Activated T-helper 17 cell treated with anti-CD3 and anti-CD28 coated beads, Interleukin-2, amount 50 U/mL, for 72 hours (primary cell): Measurements from ENCODE around the gene ATAT1. TPM values are rescaled to one million over a fixed set of nuclear protein-coding genes. Genes with fewer than 3 reads are reported as not detected.
A peak's percentile ranks its signal among the peaks of the same experiment; 100 is the strongest.
"Not testable (repeated sequence)": the region's sequence is repeated elsewhere in the genome, so short reads cannot be mapped to it uniquely, and the experiment has no call there.

Experiments used
- ATAC-seq: fragments of 150-1000 bp; cut with Tn5 transposase; replicated peaks from 2 replicates; pipeline ENCODE4 v1.10.0; 2021; ENCODE audit warnings: mild to moderate bottlenecking, moderate library complexity
- H3K27ac Mint-ChIP-seq: one replicate; pipeline ENCODE4 v1.8.0; 2022; ENCODE audit warnings: mixed read lengths
- H3K27me3 Mint-ChIP-seq: one replicate; pipeline ENCODE4 v1.8.0; 2022; ENCODE audit warnings: mixed read lengths
- H3K36me3 Mint-ChIP-seq: one replicate; pipeline ENCODE4 v1.8.0; 2022; ENCODE audit warnings: low read depth, mild to moderate bottlenecking, mixed read lengths
- H3K4me1 Mint-ChIP-seq: one replicate; pipeline ENCODE4 v1.8.0; 2022; ENCODE audit warnings: mixed read lengths
- H3K4me3 Mint-ChIP-seq: one replicate; pipeline ENCODE4 v1.8.0; 2022; ENCODE audit warnings: mild to moderate bottlenecking, mixed read lengths
- H3K9me3 Mint-ChIP-seq: one replicate; pipeline ENCODE4 v1.8.0; 2022; ENCODE audit warnings: mixed read lengths
- total RNA-seq, 2 donors: library from RNA; stranded (reverse); gene quantifications; one replicate each; pipeline ENCODE4 v1.2.3, GENCODE V29; 2022

The ATAT1 gene
- total RNA-seq, 2 donors from 2014 or later = 12.3 to 20.9 TPM

DNA sequence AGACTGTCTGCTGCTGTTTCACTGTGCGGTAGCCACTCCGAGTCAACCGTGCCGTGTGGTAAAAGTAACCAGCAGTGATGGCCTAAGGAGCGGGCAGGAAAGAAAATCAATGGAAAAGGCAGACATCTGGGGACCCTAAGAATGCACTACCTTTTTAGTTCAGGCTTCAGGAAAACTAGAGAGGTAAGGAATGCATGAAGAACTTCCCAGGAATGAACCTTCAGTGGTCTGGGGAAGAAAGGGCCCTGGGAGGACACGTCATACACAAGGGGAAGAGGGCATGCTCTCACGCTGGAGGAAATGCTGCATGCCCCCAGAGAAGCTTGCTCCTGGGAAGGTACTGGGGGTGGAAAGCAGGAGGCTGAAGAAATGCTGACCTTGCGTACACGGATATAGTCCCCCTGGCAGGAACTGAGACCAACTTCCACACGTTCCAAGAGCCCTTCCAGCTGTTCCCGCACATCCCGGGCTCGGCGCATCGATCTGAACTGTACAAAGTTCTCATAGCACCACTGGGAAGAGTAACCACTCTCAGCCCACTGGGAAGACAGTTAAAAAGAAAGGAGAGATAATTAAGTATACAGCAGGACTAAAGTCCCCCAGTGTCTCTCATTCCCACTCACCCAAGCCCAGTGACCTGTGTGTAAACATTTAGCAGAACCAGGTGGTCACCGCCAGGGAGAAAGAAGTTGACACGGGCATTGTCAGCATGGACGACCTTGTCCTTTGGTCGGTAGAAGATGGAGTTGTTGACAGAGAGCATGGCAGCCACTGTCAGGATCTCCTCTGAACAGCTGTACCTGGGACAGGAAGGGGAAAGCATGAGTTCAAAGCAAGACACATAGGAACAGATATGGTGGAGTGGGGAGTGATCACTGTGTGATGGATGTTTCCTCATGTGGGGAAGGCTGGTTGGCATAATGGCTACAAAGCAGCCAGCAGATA, 28.4 kb downstream of the ATAT1 start:
- H3K9me3 Mint-ChIP-seq = no peaks in the 10 kb centered on the region
- H3K27ac Mint-ChIP-seq = peak overlapping the region; percentile 34
- H3K27me3 Mint-ChIP-seq = no peaks in the 10 kb centered on the region
- peaks cover 8% of the 10 kb centered on the region for H3K4me1 Mint-ChIP-seq
- no peak overlapping the region for H3K4me3 Mint-ChIP-seq
- no peak for ATAC-seq
- peaks cover 99% of the 10 kb centered on the region for H3K36me3 Mint-ChIP-seq

DNA sequence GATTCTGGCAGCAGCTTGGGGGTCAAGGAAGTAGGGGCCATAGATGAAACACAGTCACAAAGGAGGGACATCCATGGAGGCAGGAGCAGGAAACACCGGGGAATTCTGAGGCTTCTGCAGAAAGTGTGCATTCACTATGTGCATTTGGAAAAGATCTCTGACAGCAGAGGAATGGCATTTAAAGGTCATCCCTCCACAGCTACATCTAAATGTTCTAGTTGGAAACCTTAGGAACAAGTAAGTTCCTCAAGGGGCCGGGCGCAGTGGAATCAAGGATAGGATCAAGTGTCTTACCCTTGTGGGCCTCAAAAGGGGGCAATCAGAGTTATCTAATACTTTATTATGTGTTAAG, 29.0 kb downstream of the ATAT1 start:
- Mint-ChIP-seq H3K4me1 (peaks cover 10% of the 10 kb centered on the region), H3K36me3 (peaks cover 99% of the 10 kb centered on the region), H3K27me3 (no peaks in the 10 kb centered on the region), H3K9me3 (no peaks in the 10 kb centered on the region), H3K4me3 (no peak overlapping the region), H3K27ac (peak overlapping the region; percentile 34)
- ATAC-seq = no peak

GRCh38 chr6:30656513-30656912, 29.8 kb downstream of the ATAT1 start:
- H3K27me3 Mint-ChIP-seq = no peaks in the 10 kb centered on the region
- H3K36me3 Mint-ChIP-seq = peaks cover 97% of the 10 kb centered on the region
- H3K27ac Mint-ChIP-seq = peak overlapping the region; percentile 34
- peaks cover 11% of the 10 kb centered on the region for H3K4me1 Mint-ChIP-seq
- H3K9me3 Mint-ChIP-seq = no peaks in the 10 kb centered on the region
- no peak overlapping the region for H3K4me3 Mint-ChIP-seq
- no peak for ATAC-seq

GRCh38 chr6:30657454-30657853, 30.8 kb downstream of the ATAT1 start:
- Mint-ChIP-seq H3K36me3 (peaks cover 97% of the 10 kb centered on the region), H3K9me3 (no peaks in the 10 kb centered on the region), H3K4me3 (no peak overlapping the region), H3K27ac (peak overlapping the region; percentile 34), H3K4me1 (peaks cover 17% of the 10 kb centered on the region), H3K27me3 (no peaks in the 10 kb centered on the region)
- ATAC-seq = no peak

DNA sequence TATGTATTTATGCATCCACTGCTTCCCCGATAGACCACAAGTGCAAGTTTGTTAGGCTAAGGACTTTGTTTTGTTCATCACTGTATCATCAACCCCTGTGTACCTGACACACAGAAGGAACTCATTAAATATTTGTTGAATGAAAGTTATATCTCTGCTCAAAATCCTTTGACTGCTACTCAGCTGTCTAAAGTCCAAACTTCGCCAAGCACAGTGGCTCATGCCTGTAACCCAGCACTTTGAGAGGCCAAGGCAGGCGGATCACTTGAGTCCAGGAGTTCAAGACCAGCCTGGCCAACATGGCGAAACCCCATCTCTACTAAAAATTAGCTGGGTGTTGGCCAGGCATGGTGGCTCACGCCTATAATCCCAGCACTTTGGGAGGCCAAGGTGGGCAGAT, 31.2 kb downstream of the ATAT1 start:
- H3K4me3 Mint-ChIP-seq, ATAC-seq, H3K9me3 Mint-ChIP-seq, H3K27me3 Mint-ChIP-seq: not testable (repeated sequence)
- Mint-ChIP-seq H3K4me1 (peaks cover 17% of the 10 kb centered on the region), H3K27ac (peak overlapping the region; percentile 34), H3K36me3 (peaks cover 97% of the 10 kb centered on the region)

GRCh38 chr6:30664994-30665767, 38.5 kb downstream of the ATAT1 start:
- peaks cover 88% of the 10 kb centered on the region for H3K36me3 Mint-ChIP-seq
- H3K4me1 Mint-ChIP-seq = peaks cover 19% of the 10 kb centered on the region
- no peak for ATAC-seq
- H3K4me3 Mint-ChIP-seq = no peak overlapping the region
- H3K27me3 Mint-ChIP-seq = no peaks in the 10 kb centered on the region
- H3K27ac Mint-ChIP-seq = peak overlapping the region; percentile 83
- no peaks in the 10 kb centered on the region for H3K9me3 Mint-ChIP-seq

DNA sequence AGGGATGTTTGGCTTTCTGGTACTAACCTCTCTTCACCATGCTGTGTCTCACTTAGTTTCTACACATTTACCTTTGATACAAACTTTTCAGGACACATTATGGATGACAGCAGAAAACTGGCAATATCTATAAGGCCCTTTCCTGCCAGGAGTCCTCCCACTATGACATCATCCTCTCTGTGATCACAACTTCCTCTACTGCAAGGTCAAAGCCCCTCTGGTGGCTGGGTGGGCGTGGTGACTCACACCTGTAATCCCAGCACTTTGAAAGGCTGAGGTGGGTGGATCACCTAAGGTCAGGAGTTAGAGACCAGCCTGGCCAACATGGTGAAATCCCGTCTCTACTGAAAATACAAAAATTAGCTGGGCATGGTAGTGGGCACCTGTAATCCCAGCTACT, 39.6 kb downstream of the ATAT1 start:
- H3K36me3 Mint-ChIP-seq = peaks cover 92% of the 10 kb centered on the region
- peak overlapping the region; percentile 83 for H3K27ac Mint-ChIP-seq
- peaks cover 24% of the 10 kb centered on the region for H3K4me1 Mint-ChIP-seq
- peak overlapping the region; percentile 29 for H3K4me3 Mint-ChIP-seq
- peak; percentile 94 for ATAC-seq
- not testable (repeated sequence) for H3K9me3 Mint-ChIP-seq, H3K27me3 Mint-ChIP-seq

GRCh38 chr6:30670760-30671527, 44.3 kb downstream of the ATAT1 start:
- Mint-ChIP-seq H3K36me3 (peaks cover 65% of the 10 kb centered on the region), H3K27ac (peak overlapping the region; percentile 24), H3K4me3 (peak overlapping the region; percentile 91), H3K9me3 (no peaks in the 10 kb centered on the region), H3K27me3 (no peaks in the 10 kb centered on the region), H3K4me1 (peaks cover 17% of the 10 kb centered on the region)
- ATAC-seq = no peak

GRCh38 chr6:30672445-30673253, 46.0 kb downstream of the ATAT1 start, which contains the start of gene DHX16:
TSS of gene DHX16 (minus strand) at chr6:30673006. CDS start at chr6:30672841, 165 bp downstream.
- peak within 1 kb of the TSS; percentile 91 for H3K4me3 Mint-ChIP-seq
- peak within 1 kb of the TSS; percentile 94 for H3K27ac Mint-ChIP-seq
- peaks cover 65% of the 10 kb centered on the region for H3K36me3 Mint-ChIP-seq
- no peaks in the 10 kb centered on the region for H3K27me3 Mint-ChIP-seq
- H3K4me1 Mint-ChIP-seq = peaks cover 16% of the 10 kb centered on the region
- H3K9me3 Mint-ChIP-seq = no peaks in the 10 kb centered on the region
- ATAC-seq = peak; percentile 83

DNA sequence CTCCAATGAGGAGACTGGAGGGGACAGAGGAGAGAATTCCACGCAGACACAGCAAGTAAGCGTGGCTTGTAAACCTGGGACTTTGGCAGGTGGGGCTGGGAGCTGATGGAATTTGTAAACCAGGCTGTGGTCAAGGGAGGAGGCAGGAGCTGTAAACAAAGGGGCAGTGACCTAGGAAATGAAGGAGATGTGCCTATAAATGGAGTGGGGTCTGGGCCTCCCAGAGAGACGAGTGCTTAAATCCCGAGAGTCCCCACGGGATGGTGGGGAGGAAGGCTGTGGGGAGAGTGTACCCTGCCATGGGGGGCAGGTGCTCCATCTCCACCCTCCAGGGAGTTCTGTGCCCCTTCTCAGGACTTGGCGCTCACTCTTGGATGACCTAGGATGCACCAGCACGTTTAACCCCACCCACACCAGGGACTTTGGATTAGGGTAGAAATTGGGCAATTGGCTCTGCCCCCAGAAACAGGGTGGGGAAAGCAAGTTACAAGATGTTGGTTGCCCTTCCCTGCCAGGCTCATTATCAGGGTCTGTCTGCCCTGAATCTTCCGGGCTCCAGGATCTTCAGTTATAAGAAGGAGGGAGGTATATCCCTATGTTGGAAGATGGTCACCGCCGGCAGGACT, 50.1 kb downstream of the ATAT1 start:
- no peaks in the 10 kb centered on the region for H3K27me3 Mint-ChIP-seq
- no peak for ATAC-seq
- peak overlapping the region; percentile 44 for H3K4me3 Mint-ChIP-seq
- no peaks in the 10 kb centered on the region for H3K9me3 Mint-ChIP-seq
- H3K36me3 Mint-ChIP-seq = peaks cover 73% of the 10 kb centered on the region
- peak overlapping the region; percentile 79 for H3K27ac Mint-ChIP-seq
- peaks cover 15% of the 10 kb centered on the region for H3K4me1 Mint-ChIP-seq

- no peaks in the 10 kb centered on the region for H3K27me3 Mint-ChIP-seq
- peaks cover 87% of the 10 kb centered on the region for H3K36me3 Mint-ChIP-seq
- H3K4me3 Mint-ChIP-seq = peak overlapping the region; percentile 98
- no peaks in the 10 kb centered on the region for H3K9me3 Mint-ChIP-seq
- ATAC-seq = peak; percentile 40
- peak overlapping the region; percentile 97 for H3K27ac Mint-ChIP-seq
- peaks cover 10% of the 10 kb centered on the region for H3K4me1 Mint-ChIP-seq
These were observed 52.5 kb downstream of the ATAT1 start for GRCh38 chr6:30678964-30679726.

GRCh38 chr6:30679765-30680535, 53.3 kb downstream of the ATAT1 start:
- no peaks in the 10 kb centered on the region for H3K9me3 Mint-ChIP-seq
- peak overlapping the region; percentile 97 for H3K27ac Mint-ChIP-seq
- H3K4me1 Mint-ChIP-seq = peaks cover 10% of the 10 kb centered on the region
- H3K27me3 Mint-ChIP-seq = no peaks in the 10 kb centered on the region
- no peak for ATAC-seq
- peaks cover 95% of the 10 kb centered on the region for H3K36me3 Mint-ChIP-seq
- peak overlapping the region; percentile 98 for H3K4me3 Mint-ChIP-seq
